ENCODE results near the gene NCOR1.

GRCh38 chr17:16019347-16019746 lies 196.0 kb downstream of the NCOR1 start:
- TF ChIP-seq TAF1 (IDR thresholded peaks at IDR 0.05; ENCODE audit: low read depth): no peak
- TF ChIP-seq EP300 (IDR thresholded peaks at IDR 0.05; ENCODE audit: borderline replicate concordance): no peak
- TF ChIP-seq, protein P1, sequence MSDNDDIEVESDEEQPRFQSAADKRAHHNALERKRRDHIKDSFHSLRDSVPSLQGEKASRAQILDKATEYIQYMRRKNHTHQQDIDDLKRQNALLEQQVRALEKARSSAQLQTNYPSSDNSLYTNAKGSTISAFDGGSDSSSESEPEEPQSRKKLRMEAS (IDR thresholded peaks at IDR 0.05): no peak
- TF ChIP-seq NFIC (IDR thresholded peaks at IDR 0.05): no peak
- no peak for TF ChIP-seq REST (IDR thresholded peaks at IDR 0.05; ENCODE audit: low read depth)
- TF ChIP-seq EGR1 (IDR thresholded peaks at IDR 0.05): no peak
- no peak for TF ChIP-seq RAD21 (IDR thresholded peaks at IDR 0.05; ENCODE audit: low read depth)
- no peak for TF ChIP-seq CEBPB (IDR thresholded peaks at IDR 0.05)
- TF ChIP-seq TCF12 (IDR thresholded peaks at IDR 0.05; ENCODE audit: low read depth): no peak
- TF ChIP-seq CREB1 (IDR thresholded peaks at IDR 0.05; ENCODE audit: low read depth): no peak
- TF ChIP-seq YY1 (IDR thresholded peaks at IDR 0.05; ENCODE audit: low read depth): no peak
- TF ChIP-seq, protein P2, sequence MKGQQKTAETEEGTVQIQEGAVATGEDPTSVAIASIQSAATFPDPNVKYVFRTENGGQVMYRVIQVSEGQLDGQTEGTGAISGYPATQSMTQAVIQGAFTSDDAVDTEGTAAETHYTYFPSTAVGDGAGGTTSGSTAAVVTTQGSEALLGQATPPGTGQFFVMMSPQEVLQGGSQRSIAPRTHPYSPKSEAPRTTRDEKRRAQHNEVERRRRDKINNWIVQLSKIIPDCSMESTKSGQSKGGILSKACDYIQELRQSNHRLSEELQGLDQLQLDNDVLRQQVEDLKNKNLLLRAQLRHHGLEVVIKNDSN (IDR thresholded peaks at IDR 0.05): no peak

All from Ishikawa (cell line).